Smooth muscle cell (in vitro differentiated cells): ENCODE measurements around the gene TBX1. TPM values are rescaled to one million over a fixed set of nuclear protein-coding genes. Genes with fewer than 3 reads are reported as not detected.

Experiments
- DNase-seq: peaks from one replicate; lab custom pipeline; 2025; ENCODE audit not compliant: unreplicated experiment; lab: John Stamatoyannopoulos, UW
- H2AFZ ChIP-seq: fragments of 200-600 bp; sonication (generic); 2 replicates; pipeline ENCODE4 v1.6.0; 2016; ENCODE audit warnings: antibody characterized with exemption, low read depth, mild to moderate bottlenecking
- H3F3A ChIP-seq: fragments of 200-600 bp; sonication (generic); 2 replicates; pipeline ENCODE4 v1.6.0; 2017; ENCODE audit warnings: antibody characterized with exemption, low read depth
- H3K27ac ChIP-seq: fragments of 200-600 bp; sonication (generic); 2 replicates; pipeline ENCODE4 v1.5.1; 2016; ENCODE audit warnings: low read depth, mild to moderate bottlenecking
- H3K27me3 ChIP-seq: fragments of 200-600 bp; sonication (generic); 2 replicates; pipeline ENCODE4 v1.6.1; 2016; ENCODE audit warnings: low read depth, mild to moderate bottlenecking
- H3K36me3 ChIP-seq: fragments of 200-600 bp; sonication (generic); 2 replicates; pipeline ENCODE4 v1.5.1; 2016; ENCODE audit warnings: low read depth
- H3K4me1 ChIP-seq: fragments of 200-600 bp; sonication (generic); 2 replicates; pipeline ENCODE4 v1.5.1; 2016; ENCODE audit warnings: low read depth
- H3K4me2 ChIP-seq: fragments of 200-600 bp; sonication (generic); 2 replicates; pipeline ENCODE4 v1.6.0; 2016; ENCODE audit warnings: mild to moderate bottlenecking
- H3K4me3 ChIP-seq: fragments of 200-600 bp; sonication (generic); 2 replicates; pipeline ENCODE4 v1.5.1; 2016; ENCODE audit warnings: mild to moderate bottlenecking
- H3K79me2 ChIP-seq: fragments of 200-600 bp; sonication (generic); 2 replicates; pipeline ENCODE4 v1.6.0; 2016; ENCODE audit warnings: low read depth, mild to moderate bottlenecking
- H3K9ac ChIP-seq: fragments of 200-600 bp; sonication (generic); 2 replicates; pipeline ENCODE4 v1.6.0; 2016; ENCODE audit warnings: low read depth
- H3K9me3 ChIP-seq: fragments of 200-600 bp; sonication (generic); replicated peaks from 2 replicates; pipeline ENCODE4 v1.5.1; 2016; ENCODE audit warnings: low read depth
- H4K20me1 ChIP-seq: fragments of 200-600 bp; sonication (generic); 2 replicates; pipeline ENCODE4 v1.6.0; 2016; ENCODE audit warnings: low read depth
- CTCF ChIP-seq: fragments of 200-600 bp; sonication (generic); IDR thresholded peaks from 2 replicates; pipeline ENCODE4 v1.5.1; 2017; ENCODE audit warnings: borderline replicate concordance, mild to moderate bottlenecking, antibody characterized with exemption; ENCODE audit not compliant: insufficient read depth, poor library complexity, severe bottlenecking
- WGBS: methylation state at CpG from one replicate; pipeline ENCODE4 v1.1.7; 2016; ENCODE audit warnings: low lambda C conversion rate; 5-methylcytosine and 5-hydroxymethylcytosine counted together
- polyA plus RNA-seq: library from polyadenylated mRNA; unstranded; fragments of >200 nt; fragmentation: Nextera tagmentation; extraction: Ambion mirVana; gene quantifications from 2 replicates; pipeline ENCODE4 v1.2.1, GENCODE V29; 2016
- total RNA-seq: library from RNA; depleted of rRNA; stranded (reverse); fragments of >200 nt; gene quantifications from 2 replicates; pipeline ENCODE4 v1.2.3, GENCODE V29; 2014

Gene TBX1
- total and polyA plus RNA-seq, 2 experiments from 2014 or later: not detected

DNA sequence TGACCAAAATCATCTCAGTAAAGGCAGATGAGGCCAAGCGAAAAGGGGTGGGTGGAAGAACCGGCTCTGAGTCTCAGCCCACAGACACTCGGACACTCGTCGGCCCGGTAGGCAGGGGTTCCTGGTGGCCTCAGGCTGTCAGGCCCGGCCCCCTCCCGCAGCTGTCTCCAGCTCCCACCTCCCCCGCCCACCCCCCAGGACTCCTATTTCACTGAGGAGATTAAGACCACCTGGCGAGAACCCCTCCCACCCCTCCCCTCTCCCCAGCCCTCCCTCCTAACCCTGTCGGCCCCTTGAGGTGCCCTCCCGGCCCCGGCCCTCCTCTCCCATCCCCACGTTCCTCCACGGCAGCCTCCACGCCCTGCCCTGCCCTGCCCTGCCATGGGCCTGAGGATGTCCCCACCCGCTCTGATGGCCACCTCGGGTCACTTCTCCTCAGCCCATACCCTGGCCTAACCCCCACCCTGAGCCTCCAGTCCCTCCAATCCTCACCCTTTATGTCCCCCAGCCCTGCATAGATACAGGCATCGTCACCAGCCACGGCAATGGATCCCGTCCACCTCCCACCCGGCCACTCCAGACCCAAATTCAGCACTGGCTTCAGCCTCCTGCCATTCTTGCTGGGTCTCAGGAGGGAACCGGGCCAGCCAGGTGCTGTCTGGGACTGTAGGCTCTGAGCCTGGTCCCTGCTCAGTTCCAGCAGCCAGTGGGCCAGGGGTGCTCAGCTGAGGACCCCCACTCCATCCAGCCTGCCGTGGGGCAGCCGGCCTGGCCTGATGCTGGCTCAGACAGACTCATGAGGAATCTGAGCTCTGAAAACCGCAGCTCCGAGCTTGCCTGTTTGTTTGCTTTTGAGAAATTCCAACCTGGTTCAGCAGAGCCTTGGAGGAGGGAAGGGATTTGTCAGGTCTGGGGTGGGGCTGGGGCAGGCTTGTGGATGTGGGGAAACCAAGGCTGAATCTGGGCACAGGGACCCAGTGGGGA lies 9.8 kb upstream of the TBX1 start:
- Histone ChIP-seq H3K4me1 (peaks cover 12% of the 10 kb centered on the region), H3K36me3 (no peaks in the 10 kb centered on the region), H4K20me1 (no peaks in the 10 kb centered on the region), H3K9ac (no peak overlapping the region), H3K27me3 (peaks cover 41% of the 10 kb centered on the region), H3K9me3 (no peaks in the 10 kb centered on the region), H2AFZ (no peak overlapping the region), H3K4me2 (no peak overlapping the region), H3F3A (no peaks in the 10 kb centered on the region), H3K79me2 (no peaks in the 10 kb centered on the region), H3K4me3 (no peak overlapping the region), H3K27ac (no peak overlapping the region)
- WGBS: 67% methylated on average over 14 of the region's 27 CpGs
- no peak for DNase-seq
- no peak for TF ChIP-seq CTCF

- peaks cover 49% of the 10 kb centered on the region for H3K27me3 ChIP-seq
- H4K20me1 ChIP-seq: no peaks in the 10 kb centered on the region
- no peak overlapping the region for H3K4me2 ChIP-seq
- no peaks in the 10 kb centered on the region for H3K9me3 ChIP-seq
- H3K4me3 ChIP-seq: no peak overlapping the region
- H3K27ac ChIP-seq: no peak overlapping the region
- no peak overlapping the region for H3K9ac ChIP-seq
- 93% methylated on average over 14 of the region's 14 CpGs for WGBS
- H3K36me3 ChIP-seq: no peaks in the 10 kb centered on the region
- no peak for DNase-seq
- H2AFZ ChIP-seq: no peak overlapping the region
- peaks cover 12% of the 10 kb centered on the region for H3K4me1 ChIP-seq
- TF ChIP-seq CTCF: no peak
- no peaks in the 10 kb centered on the region for H3F3A ChIP-seq
- no peaks in the 10 kb centered on the region for H3K79me2 ChIP-seq
Observed at GRCh38 chr22:19751497-19752245, 8.9 kb upstream of the TBX1 start.

DNA sequence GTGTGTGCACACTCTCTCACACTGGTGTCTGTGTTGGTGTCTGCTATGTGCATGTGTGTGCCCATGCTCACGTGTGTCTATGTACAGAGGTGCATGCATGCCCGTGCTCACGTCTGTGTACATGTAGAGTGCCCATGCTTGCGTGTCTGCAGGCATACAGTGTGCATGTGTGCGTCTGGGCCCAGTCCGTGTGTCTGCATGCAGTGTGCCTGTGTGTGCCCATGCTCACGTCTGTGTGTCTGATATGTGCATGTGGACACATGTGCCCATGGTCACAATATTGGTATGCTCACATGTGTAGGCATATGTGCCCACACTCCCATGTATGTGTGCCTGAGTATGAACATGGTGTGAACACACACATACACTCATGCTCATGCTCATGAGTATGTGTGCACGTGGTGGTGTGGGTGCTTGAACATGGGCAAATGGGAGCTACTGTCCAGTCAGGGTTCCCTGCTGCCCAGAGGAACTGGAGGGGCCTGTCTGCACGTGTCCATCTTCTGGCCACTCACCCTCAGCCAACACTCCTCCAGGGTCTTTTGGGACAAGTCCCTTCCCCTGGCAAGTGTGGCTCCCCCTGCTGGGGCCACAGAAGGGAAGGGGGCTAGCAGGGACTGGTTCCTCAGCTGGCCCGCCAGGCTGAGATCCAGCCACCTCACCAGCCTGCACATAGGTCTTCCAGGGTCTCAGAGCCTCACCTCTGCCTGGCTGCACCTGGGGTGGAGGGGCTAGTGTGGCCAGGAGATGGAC lies 7.3 kb upstream of the TBX1 start:
- no peak overlapping the region for H3K27ac ChIP-seq
- no peak overlapping the region for H2AFZ ChIP-seq
- H3K4me2 ChIP-seq: no peak overlapping the region
- H3F3A ChIP-seq: no peaks in the 10 kb centered on the region
- 83% methylated on average over 10 of the region's 10 CpGs for WGBS
- H3K27me3 ChIP-seq: peaks cover 65% of the 10 kb centered on the region
- no peaks in the 10 kb centered on the region for H4K20me1 ChIP-seq
- no peak for DNase-seq
- no peak overlapping the region for H3K4me3 ChIP-seq
- H3K36me3 ChIP-seq: no peaks in the 10 kb centered on the region
- H3K79me2 ChIP-seq: no peaks in the 10 kb centered on the region
- no peaks in the 10 kb centered on the region for H3K9me3 ChIP-seq
- no peak for TF ChIP-seq CTCF
- no peak overlapping the region for H3K9ac ChIP-seq
- peaks cover 12% of the 10 kb centered on the region for H3K4me1 ChIP-seq
